Progenitor cell of endocrine pancreas (in vitro differentiated cells): Measurements from ENCODE around the gene LIPN. TPM values are rescaled to one million over a fixed set of nuclear protein-coding genes. Genes with fewer than 3 reads are reported as not detected.

ENCODE experiments used
- DNase-seq: peaks from one replicate; pipeline ENCODE4 v3.0.0; 2021; ENCODE audit warnings: low spot score; ENCODE audit not compliant: unreplicated experiment
- H3K27ac Mint-ChIP-seq: 2 replicates; pipeline ENCODE4 v1.8.0; 2021; ENCODE audit warnings: mild to moderate bottlenecking, moderate library complexity, mixed read lengths
- H3K27me3 Mint-ChIP-seq: 2 replicates; pipeline ENCODE4 v1.8.0; 2021; ENCODE audit warnings: mixed read lengths
- H3K36me3 Mint-ChIP-seq: 2 replicates; pipeline ENCODE4 v1.8.0; 2022; ENCODE audit warnings: mixed read lengths; ENCODE audit not compliant: insufficient read depth
- H3K4me1 Mint-ChIP-seq: 2 replicates; pipeline ENCODE4 v1.8.0; 2021; ENCODE audit warnings: low read depth, mixed read lengths
- H3K4me3 Mint-ChIP-seq: 2 replicates; pipeline ENCODE4 v1.8.0; 2021; ENCODE audit warnings: low read depth, mild to moderate bottlenecking, moderate library complexity, mixed read lengths
- H3K9me3 Mint-ChIP-seq: 2 replicates; pipeline ENCODE4 v1.8.0; 2021; ENCODE audit warnings: low read depth, mixed read lengths
- total RNA-seq: library from RNA; stranded (reverse); gene quantifications from 2 replicates; pipeline ENCODE4 v1.2.1, GENCODE V29; 2021
- TF ChIP-seq, protein P1 (sequence below): fragments of 200-600 bp; sonication (generic); IDR thresholded peaks from one replicate; pipeline ENCODE4 v1.5.0; 2021; ENCODE audit warnings: antibody characterized with exemption, mild to moderate bottlenecking; ENCODE audit not compliant: unreplicated experiment

The LIPN gene
- total RNA-seq, 1 donor from 2014 or later, result not detected

- Mint-ChIP-seq H3K27me3 (peaks cover 13% of the 10 kb centered on the region), H3K4me1 (peaks cover 5% of the 10 kb centered on the region), H3K27ac (no peak overlapping the region), H3K36me3 (no peaks in the 10 kb centered on the region), H3K9me3 (no peaks in the 10 kb centered on the region), H3K4me3 (no peak overlapping the region)
- TF ChIP-seq, protein P1, sequence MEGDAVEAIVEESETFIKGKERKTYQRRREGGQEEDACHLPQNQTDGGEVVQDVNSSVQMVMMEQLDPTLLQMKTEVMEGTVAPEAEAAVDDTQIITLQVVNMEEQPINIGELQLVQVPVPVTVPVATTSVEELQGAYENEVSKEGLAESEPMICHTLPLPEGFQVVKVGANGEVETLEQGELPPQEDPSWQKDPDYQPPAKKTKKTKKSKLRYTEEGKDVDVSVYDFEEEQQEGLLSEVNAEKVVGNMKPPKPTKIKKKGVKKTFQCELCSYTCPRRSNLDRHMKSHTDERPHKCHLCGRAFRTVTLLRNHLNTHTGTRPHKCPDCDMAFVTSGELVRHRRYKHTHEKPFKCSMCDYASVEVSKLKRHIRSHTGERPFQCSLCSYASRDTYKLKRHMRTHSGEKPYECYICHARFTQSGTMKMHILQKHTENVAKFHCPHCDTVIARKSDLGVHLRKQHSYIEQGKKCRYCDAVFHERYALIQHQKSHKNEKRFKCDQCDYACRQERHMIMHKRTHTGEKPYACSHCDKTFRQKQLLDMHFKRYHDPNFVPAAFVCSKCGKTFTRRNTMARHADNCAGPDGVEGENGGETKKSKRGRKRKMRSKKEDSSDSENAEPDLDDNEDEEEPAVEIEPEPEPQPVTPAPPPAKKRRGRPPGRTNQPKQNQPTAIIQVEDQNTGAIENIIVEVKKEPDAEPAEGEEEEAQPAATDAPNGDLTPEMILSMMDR, result no peak
- DNase-seq, result no peak
Measured at GRCh38 chr10:88809621-88810020, 49.8 kb downstream of the LIPN start.

- DNase-seq, result no peak
- H3K36me3 Mint-ChIP-seq, result no peaks in the 10 kb centered on the region
Measured at GRCh38 chr10:88810196-88810961, 50.6 kb downstream of the LIPN start.

DNA sequence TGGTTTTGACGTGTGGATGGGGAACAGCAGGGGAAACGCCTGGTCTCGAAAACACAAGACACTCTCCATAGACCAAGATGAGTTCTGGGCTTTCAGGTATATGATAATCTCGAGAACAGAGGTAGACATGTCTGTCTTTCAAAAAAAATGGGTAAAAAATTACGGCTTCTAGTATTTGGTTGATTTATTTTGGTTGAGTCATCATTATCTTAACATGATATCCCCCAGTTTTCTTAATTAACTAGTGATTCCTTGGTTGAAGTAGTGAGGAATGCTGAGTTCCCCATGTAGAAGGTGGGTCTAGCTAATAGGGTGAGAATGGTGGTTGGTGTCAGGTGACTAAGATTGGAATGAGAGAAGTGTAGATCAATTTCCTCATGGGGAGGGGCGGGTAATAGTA lies 53.4 kb downstream of the LIPN start:
- Mint-ChIP-seq H3K27ac (no peak overlapping the region), H3K9me3 (no peaks in the 10 kb centered on the region), H3K36me3 (no peaks in the 10 kb centered on the region), H3K4me1 (peaks cover 5% of the 10 kb centered on the region), H3K4me3 (no peak overlapping the region), H3K27me3 (peaks cover 25% of the 10 kb centered on the region)
- TF ChIP-seq, protein P1, result no peak
- DNase-seq, result no peak

More at GRCh38 chr10:88810196-88810961, 50.6 kb downstream of the LIPN start:
- H3K9me3 Mint-ChIP-seq, result no peaks in the 10 kb centered on the region
- no peak overlapping the region for H3K4me3 Mint-ChIP-seq
- H3K27me3 Mint-ChIP-seq, result peaks cover 17% of the 10 kb centered on the region
- no peak overlapping the region for H3K27ac Mint-ChIP-seq
- peaks cover 5% of the 10 kb centered on the region for H3K4me1 Mint-ChIP-seq
- TF ChIP-seq, protein P1, result peak; percentile 76

GRCh38 chr10:88819290-88819689 lies 59.5 kb downstream of the LIPN start:
- H3K4me3 Mint-ChIP-seq, result no peak overlapping the region
- no peaks in the 10 kb centered on the region for H3K9me3 Mint-ChIP-seq
- H3K27me3 Mint-ChIP-seq, result peaks cover 15% of the 10 kb centered on the region
- TF ChIP-seq, protein P1, result no peak
- no peaks in the 10 kb centered on the region for H3K36me3 Mint-ChIP-seq
- no peak overlapping the region for H3K27ac Mint-ChIP-seq
- no peak for DNase-seq
- peaks cover 1% of the 10 kb centered on the region for H3K4me1 Mint-ChIP-seq

- H3K27me3 Mint-ChIP-seq, result peaks cover 6% of the 10 kb centered on the region
- H3K4me1 Mint-ChIP-seq, result no peaks in the 10 kb centered on the region
- TF ChIP-seq, protein P1, result no peak
- H3K4me3 Mint-ChIP-seq, result no peak overlapping the region
- DNase-seq, result no peak
- no peaks in the 10 kb centered on the region for H3K9me3 Mint-ChIP-seq
- no peak overlapping the region for H3K27ac Mint-ChIP-seq
- no peaks in the 10 kb centered on the region for H3K36me3 Mint-ChIP-seq
Measured at GRCh38 chr10:88820748-88821401, 61.1 kb downstream of the LIPN start.
